HepG2 (cell line): ENCODE data around the gene LMTK2.

Experiments used
- MAX ChIP-seq: IDR thresholded peaks from 2 replicates; pipeline ENCODE4 v1.6.1; 2012; ENCODE audit warnings: inconsistent platforms
- RXRA ChIP-seq: sonication (generic); formaldehyde crosslinking; IDR thresholded peaks from 2 replicates; pipeline ENCODE4 v1.5.1; 2020; ENCODE audit warnings: missing genetic modification reagents

GRCh38 chr7:98231493-98232262, 125.0 kb downstream of the LMTK2 start:
- TF ChIP-seq MAX (no peak), RXRA (CRISPR knock-in tag) (no peak)
